Measurements from ENCODE around the gene ARSD. TPM values are rescaled to one million over a fixed set of nuclear protein-coding genes. Genes with fewer than 3 reads are reported as not detected.
"Not testable (repeated sequence)": the region's sequence is repeated elsewhere in the genome, so short reads cannot be mapped to it uniquely, and the experiment has no call there.

The ARSD gene
- total RNA-seq: 10 to 100 TPM in 3 of 4 donors, 1 to 10 TPM in 1; 8.9 to 17.3 (median 15.7) TPM

- intact Hi-C loops (cut with DNase I; ENCODE audit: low total_unique reads): no loop called here
- no peak for TF ChIP-seq CTCF (IDR thresholded peaks at IDR 0.05)
- TF ChIP-seq POLR2A (IDR thresholded peaks at IDR 0.05): peak in 1 of 2 donors; percentile 33
- H3K4me3 ChIP-seq (ENCODE audit: low read depth, poor library complexity, severe bottlenecking): peak within 1 kb of the TSS; percentile 45
- peak; percentile 82 to 98 for DNase-seq (ENCODE audit: low spot score in 2 of 2)
- 1 to 14% methylated on average over 24 to 52 of the region's 84 CpGs for WGBS, 2 donors
Observed at GRCh38 chrX:2928583-2929434, at the start of gene ARSD. Gene ARSD (minus strand): TSS chrX:2929339. CDS start chrX:2929275, 64 bp downstream.

DNA sequence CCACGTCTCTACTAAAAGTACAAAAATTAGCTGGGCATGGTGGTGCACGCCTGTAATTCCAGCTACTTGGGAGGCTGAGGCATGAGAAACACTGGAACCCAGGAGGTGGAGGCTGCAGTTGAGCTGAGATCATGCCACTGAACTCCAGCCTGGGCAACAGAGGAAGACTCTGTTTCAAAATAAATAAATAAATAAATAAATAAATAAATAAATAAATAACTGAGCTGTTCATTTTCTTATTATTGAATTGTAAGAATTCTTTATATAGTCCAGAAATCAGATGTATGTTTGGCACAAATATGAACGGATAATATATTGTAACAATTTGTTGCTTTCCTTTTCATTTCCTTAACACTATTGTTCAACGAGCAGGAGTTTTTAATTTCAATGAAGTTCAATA is 49.5 kb upstream of the ARSD start:
- WGBS, 2 donors: 82 to 90% methylated on average over 4 of the region's 4 CpGs
- DNase-seq (ENCODE audit: low spot score in 2 of 2); intact Hi-C loops (cut with DNase I; ENCODE audit: low total_unique reads); H3K4me3 ChIP-seq (ENCODE audit: low read depth, poor library complexity, severe bottlenecking): not testable (repeated sequence)

GRCh38 chrX:2974961-2975360 is 45.8 kb upstream of the ARSD start:
- no peak for TF ChIP-seq CTCF (IDR thresholded peaks at IDR 0.05)
- TF ChIP-seq POLR2A (IDR thresholded peaks at IDR 0.05): no peak
- no peak for DNase-seq (ENCODE audit: low spot score in 2 of 2)
- intact Hi-C loops (cut with DNase I; ENCODE audit: low total_unique reads): no loop called here
- 64 to 67% methylated on average over 1 of the region's 1 CpG for WGBS, 2 donors
- H3K4me3 ChIP-seq (ENCODE audit: low read depth, poor library complexity, severe bottlenecking): no peak overlapping the region

DNA sequence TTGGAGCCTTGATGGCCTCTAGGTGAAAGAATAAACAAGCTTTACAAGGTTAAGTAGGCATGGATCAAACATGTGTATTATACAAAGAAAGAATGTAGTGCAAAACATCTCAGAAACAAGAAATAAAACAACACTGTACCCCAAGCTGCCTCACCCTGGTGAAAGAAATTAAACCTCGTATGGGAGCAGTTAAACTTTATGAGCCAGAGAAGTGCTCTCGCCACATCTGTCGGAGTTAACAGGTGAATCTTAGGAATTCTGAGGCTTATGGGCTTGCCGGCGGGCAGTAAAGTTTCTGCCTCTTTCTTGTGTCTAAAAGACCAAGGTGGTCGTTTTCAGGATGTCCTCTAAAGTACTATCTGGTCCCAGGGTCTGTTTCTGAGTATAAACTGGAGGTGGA is 43.3 kb upstream of the ARSD start:
- intact Hi-C loops (cut with DNase I; ENCODE audit: low total_unique reads): no loop called here
- WGBS, 2 donors: 58 to 64% methylated on average over 6 of the region's 6 CpGs

DNA sequence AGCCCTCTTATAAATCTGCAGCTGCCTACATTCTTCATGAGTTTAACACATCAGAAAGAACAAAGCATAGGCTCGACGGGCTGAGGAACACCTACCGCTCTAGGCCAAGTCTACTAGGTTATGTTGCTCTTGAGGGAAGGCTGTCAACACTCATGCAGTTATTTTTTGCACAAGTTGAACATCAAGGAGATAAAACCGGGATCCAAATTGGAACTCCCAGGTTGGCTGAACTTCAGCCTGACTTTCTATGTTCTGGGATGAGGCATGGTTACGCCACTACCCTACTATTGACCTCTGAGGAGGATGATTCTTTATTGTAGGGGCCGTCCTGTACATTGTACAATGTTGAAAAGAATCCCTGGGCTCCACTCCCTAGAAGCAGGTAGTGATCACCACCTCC is 39.9 kb upstream of the ARSD start:
- intact Hi-C loops (cut with DNase I; ENCODE audit: low total_unique reads): no loop called here
- WGBS, 2 donors: 69 to 72% methylated on average over 5 to 6 of the region's 6 CpGs
- DNase-seq (ENCODE audit: low spot score in 2 of 2): no peak
- TF ChIP-seq POLR2A (IDR thresholded peaks at IDR 0.05) (no peak), CTCF (IDR thresholded peaks at IDR 0.05) (no peak)
- H3K4me3 ChIP-seq (ENCODE audit: low read depth, poor library complexity, severe bottlenecking): no peak overlapping the region

More for the DNA sequence above, 43.3 kb upstream of the ARSD start:
- no peak overlapping the region for H3K4me3 ChIP-seq (ENCODE audit: low read depth, poor library complexity, severe bottlenecking)
- TF ChIP-seq POLR2A (IDR thresholded peaks at IDR 0.05) (no peak), CTCF (IDR thresholded peaks at IDR 0.05) (no peak)
- DNase-seq (ENCODE audit: low spot score in 2 of 2): no peak

DNA sequence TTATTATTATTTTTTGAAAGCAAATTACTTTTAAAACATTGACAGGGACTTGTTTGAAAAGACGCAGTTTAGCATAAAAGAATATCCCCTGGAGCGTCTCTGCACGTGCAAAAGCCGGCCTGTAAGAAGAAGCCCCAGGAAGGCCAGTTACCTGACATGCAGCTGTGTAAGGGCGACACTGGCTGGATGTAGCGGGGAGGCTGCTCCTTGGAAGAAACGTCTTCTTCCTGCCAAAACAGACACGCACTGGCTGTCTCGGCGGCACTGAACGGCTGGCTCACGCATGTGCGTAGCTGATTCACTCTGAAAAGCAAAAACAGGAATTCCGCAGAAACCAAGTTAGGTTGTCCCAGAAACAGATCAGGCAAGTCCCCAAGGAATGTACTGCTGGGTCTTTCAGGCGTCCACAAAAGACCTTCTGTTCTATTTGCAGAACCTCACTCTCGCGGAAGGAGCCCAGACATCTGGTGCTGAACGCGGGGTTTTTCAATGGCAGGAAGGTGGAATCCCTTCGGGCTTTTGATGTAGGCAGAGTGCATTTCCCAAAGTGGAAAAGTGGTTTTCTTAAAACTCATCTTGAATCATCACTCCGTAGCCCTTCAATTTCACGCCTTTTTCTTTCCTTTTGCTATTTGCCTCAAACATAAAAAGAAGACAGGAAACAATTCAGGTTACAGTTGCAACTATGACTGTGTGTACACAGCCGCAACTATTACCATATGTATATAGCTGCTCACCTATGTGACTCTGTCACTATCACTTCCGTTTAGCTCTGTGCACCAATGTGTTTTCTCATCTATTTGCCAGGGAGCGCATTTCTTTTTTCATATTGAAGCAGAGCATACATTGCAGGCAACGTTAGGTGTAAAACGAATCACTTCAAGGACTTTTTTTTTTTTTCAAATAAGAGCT is 39.1 kb upstream of the ARSD start:
- WGBS, 2 donors: 45 to 55% methylated on average over 24 to 27 of the region's 27 CpGs
- intact Hi-C loops (cut with DNase I; ENCODE audit: low total_unique reads): no loop called here
- no peak overlapping the region for H3K4me3 ChIP-seq (ENCODE audit: low read depth, poor library complexity, severe bottlenecking)
- TF ChIP-seq POLR2A (IDR thresholded peaks at IDR 0.05): no peak
- TF ChIP-seq CTCF (IDR thresholded peaks at IDR 0.05): no peak
- peak in 1 of 2 donors; percentile 14 for DNase-seq (ENCODE audit: low spot score in 2 of 2)

Measured in lower leg skin (tissue), 4 donors.